ENCODE data around the gene DAAM1. TPM values are rescaled to one million over a fixed set of nuclear protein-coding genes. Genes with fewer than 3 reads are reported as not detected.
A peak's percentile ranks its signal among the peaks of the same experiment; 100 is the strongest.

The DAAM1 gene
- total RNA-seq, 1 donor: 18.5 TPM

- no peak for TF ChIP-seq CTCF (IDR thresholded peaks at IDR 0.05; ENCODE audit: insufficient read depth, low read length)
- H3K4me3 ChIP-seq (ENCODE audit: low read depth, low read length): no peak overlapping the region
- DNase-seq (ENCODE audit: low read depth): peak; percentile 73
These were observed 93.9 kb downstream of the DAAM1 start for GRCh38 chr14:59282378-59282765.

- DNase-seq (ENCODE audit: low read depth): peak; percentile 56
- TF ChIP-seq CTCF (IDR thresholded peaks at IDR 0.05; ENCODE audit: insufficient read depth, low read length): no peak
These were observed 94.9 kb downstream of the DAAM1 start for GRCh38 chr14:59283361-59283760.

GRCh38 chr14:59284059-59284458, 95.6 kb downstream of the DAAM1 start:
- H3K4me3 ChIP-seq (ENCODE audit: low read depth, low read length): no peak overlapping the region
- no peak for DNase-seq (ENCODE audit: low read depth)
- no peak for TF ChIP-seq CTCF (IDR thresholded peaks at IDR 0.05; ENCODE audit: insufficient read depth, low read length)

More at GRCh38 chr14:59283361-59283760, 94.9 kb downstream of the DAAM1 start:
- H3K4me3 ChIP-seq (ENCODE audit: low read depth, low read length): no peak overlapping the region

GRCh38 chr14:59292028-59292427, 103.6 kb downstream of the DAAM1 start:
- H3K4me3 ChIP-seq (ENCODE audit: low read depth, low read length): no peak overlapping the region
- no peak for DNase-seq (ENCODE audit: low read depth)
- no peak for TF ChIP-seq CTCF (IDR thresholded peaks at IDR 0.05; ENCODE audit: insufficient read depth, low read length)

DNA sequence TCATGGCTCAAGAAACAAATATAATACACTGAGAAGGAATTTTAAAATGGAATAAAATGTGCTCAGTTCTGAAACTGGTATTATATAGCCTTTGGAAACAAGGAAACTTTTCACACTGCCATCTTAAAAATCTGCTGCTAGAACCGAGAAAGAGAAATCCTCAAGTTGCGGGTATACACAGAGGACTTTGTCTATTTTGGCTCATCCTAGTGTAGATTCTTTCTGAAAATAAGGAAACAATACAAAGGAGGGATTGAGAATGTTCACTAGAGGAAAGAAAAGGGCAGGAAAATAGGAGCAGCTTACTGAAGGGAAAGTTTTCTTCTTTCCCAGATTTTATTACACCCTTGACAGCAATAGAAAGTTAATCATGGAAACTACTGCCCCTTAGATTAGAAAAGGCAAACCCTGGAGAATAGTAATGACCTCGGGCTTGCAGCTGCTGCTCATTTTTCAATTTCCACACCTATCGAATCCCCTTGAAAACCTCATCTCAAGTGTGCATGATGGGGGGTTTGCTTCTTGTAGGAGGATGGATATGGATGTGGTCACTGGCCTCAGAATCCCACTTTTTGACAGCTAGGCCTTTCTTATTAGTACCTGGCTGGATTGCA, 104.6 kb downstream of the DAAM1 start:
- TF ChIP-seq CTCF (IDR thresholded peaks at IDR 0.05; ENCODE audit: insufficient read depth, low read length): no peak
- no peak for DNase-seq (ENCODE audit: low read depth)
- no peak overlapping the region for H3K4me3 ChIP-seq (ENCODE audit: low read depth, low read length)

GRCh38 chr14:59293935-59294661, 105.6 kb downstream of the DAAM1 start:
- no peak overlapping the region for H3K4me3 ChIP-seq (ENCODE audit: low read depth, low read length)
- TF ChIP-seq CTCF (IDR thresholded peaks at IDR 0.05; ENCODE audit: insufficient read depth, low read length): no peak
- DNase-seq (ENCODE audit: low read depth): peak; percentile 88

Measured in fibroblast of the aortic adventitia (primary cell).